MM.1S (cell line): Measurements from ENCODE around the gene TTL.
"Not testable (repeated sequence)": the region's sequence is repeated elsewhere in the genome, so short reads cannot be mapped to it uniquely, and the experiment has no call there.

Experiments
- DNase-seq: peaks from one replicate; pipeline ENCODE4 v3.0.0-alpha.2; 2015
- H2AFZ ChIP-seq: fragments of 300-600 bp; sonication (generic); 2 replicates; pipeline ENCODE4 v1.6.0; 2016; ENCODE audit warnings: antibody characterized with exemption, low read length
- H3F3A ChIP-seq: fragments of 300-600 bp; sonication (generic); 2 replicates; pipeline ENCODE4 v1.6.1; 2016; ENCODE audit warnings: mild to moderate bottlenecking, antibody characterized with exemption, low read length, moderate library complexity, mixed read lengths; ENCODE audit not compliant: insufficient read depth
- H3K27ac ChIP-seq: fragments of 300-600 bp; sonication (generic); 2 replicates; pipeline ENCODE4 v1.5.1; 2016; ENCODE audit warnings: mild to moderate bottlenecking, low read length
- H3K27me3 ChIP-seq: fragments of 300-600 bp; sonication (generic); replicated peaks from 2 replicates; pipeline ENCODE4 v1.6.0; 2016; ENCODE audit warnings: low read length; ENCODE audit not compliant: insufficient read depth
- H3K36me3 ChIP-seq: fragments of 300-600 bp; sonication (generic); replicated peaks from 2 replicates; pipeline ENCODE4 v1.6.1; 2016; ENCODE audit warnings: mild to moderate bottlenecking, low read length, mixed read lengths; ENCODE audit not compliant: insufficient read depth
- H3K4me1 ChIP-seq: fragments of 300-600 bp; sonication (generic); 2 replicates; pipeline ENCODE4 v1.6.1; 2016; ENCODE audit warnings: low read length, mixed read lengths
- H3K4me2 ChIP-seq: fragments of 300-600 bp; sonication (generic); 2 replicates; pipeline ENCODE4 v1.6.0; 2016; ENCODE audit warnings: low read depth, low read length
- H3K4me3 ChIP-seq: fragments of 300-600 bp; sonication (generic); 2 replicates; pipeline ENCODE4 v1.5.1; 2016; ENCODE audit warnings: low read length, mixed read lengths
- H3K79me2 ChIP-seq: fragments of 300-600 bp; sonication (generic); 2 replicates; pipeline ENCODE4 v1.6.1; 2016; ENCODE audit warnings: mixed run types, low read length, mixed read lengths
- H3K9ac ChIP-seq: fragments of 300-600 bp; sonication (generic); 2 replicates; pipeline ENCODE4 v1.6.1; 2016; ENCODE audit warnings: low read length, mixed read lengths
- H3K9me2 ChIP-seq: fragments of 300-600 bp; sonication (generic); replicated peaks from 2 replicates; pipeline ENCODE4 v1.6.1; 2016; ENCODE audit warnings: mild to moderate bottlenecking, low read length, mixed read lengths; ENCODE audit not compliant: insufficient read depth
- H3K9me3 ChIP-seq: fragments of 300-600 bp; sonication (generic); replicated peaks from 2 replicates; pipeline ENCODE4 v1.6.1; 2016; ENCODE audit warnings: mild to moderate bottlenecking, low read length, mixed read lengths; ENCODE audit not compliant: insufficient read depth
- H4K20me1 ChIP-seq: fragments of 300-600 bp; sonication (generic); 2 replicates; pipeline ENCODE4 v1.6.1; 2016; ENCODE audit warnings: mild to moderate bottlenecking, low read length, moderate library complexity, mixed read lengths; ENCODE audit not compliant: insufficient read depth
- EZH2 ChIP-seq: fragments of 300-600 bp; sonication (generic); optimal IDR thresholded peaks from 2 replicates; pipeline ENCODE3; 2017; ENCODE audit warnings: low read depth, mild to moderate bottlenecking, antibody characterized with exemption, low read length, mixed read lengths
- EZH2phosphoT487 ChIP-seq: fragments of 300-600 bp; sonication (generic); IDR thresholded peaks from 2 replicates; pipeline ENCODE4 v1.6.1; 2018; ENCODE audit warnings: antibody characterized with exemption, low read length
- TF ChIP-seq, protein P1 (sequence below): fragments of 300-600 bp; sonication (generic); IDR thresholded peaks from 2 replicates; pipeline ENCODE4 v1.5.1; 2016; ENCODE audit warnings: antibody characterized with exemption, low read length, mixed read lengths

TTL gene

DNA sequence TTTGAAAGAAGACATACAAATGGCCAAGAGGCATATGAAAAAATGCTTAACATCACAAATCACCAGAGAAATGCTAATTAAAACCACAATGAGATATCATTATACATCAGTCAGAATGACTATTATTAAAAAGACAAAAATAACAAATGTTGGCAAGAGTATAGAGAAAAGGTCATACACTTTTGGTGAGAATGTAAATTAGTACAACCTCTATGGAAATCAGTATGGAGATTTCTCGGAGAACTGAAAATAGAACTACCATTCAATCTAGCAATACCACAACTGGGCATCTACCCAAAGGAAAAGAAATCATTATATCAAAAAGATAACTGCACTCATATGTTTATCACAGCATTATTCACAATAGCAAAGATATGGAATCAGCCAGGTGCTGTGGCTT lies 37.7 kb upstream of the TTL start:
- not testable (repeated sequence) for H3K4me2 ChIP-seq, H2AFZ ChIP-seq, H3K4me1 ChIP-seq, H3K36me3 ChIP-seq, H3K4me3 ChIP-seq, H3K9ac ChIP-seq, H3K27me3 ChIP-seq, H3F3A ChIP-seq, H3K9me3 ChIP-seq, DNase-seq, H3K9me2 ChIP-seq, H3K27ac ChIP-seq, H3K79me2 ChIP-seq, H4K20me1 ChIP-seq

- Histone ChIP-seq H3F3A (no peaks in the 10 kb centered on the region), H3K9ac (no peak overlapping the region), H3K4me2 (no peak overlapping the region), H3K79me2 (no peaks in the 10 kb centered on the region), H3K27ac (no peak overlapping the region), H2AFZ (no peak overlapping the region), H3K9me3 (no peaks in the 10 kb centered on the region), H4K20me1 (no peaks in the 10 kb centered on the region), H3K4me3 (no peak overlapping the region), H3K36me3 (no peaks in the 10 kb centered on the region), H3K4me1 (no peaks in the 10 kb centered on the region), H3K9me2 (no peaks in the 10 kb centered on the region), H3K27me3 (no peaks in the 10 kb centered on the region)
- no peak for DNase-seq
- TF ChIP-seq EZH2 (no peak), EZH2phosphoT487 (no peak)
- TF ChIP-seq, protein P1, sequence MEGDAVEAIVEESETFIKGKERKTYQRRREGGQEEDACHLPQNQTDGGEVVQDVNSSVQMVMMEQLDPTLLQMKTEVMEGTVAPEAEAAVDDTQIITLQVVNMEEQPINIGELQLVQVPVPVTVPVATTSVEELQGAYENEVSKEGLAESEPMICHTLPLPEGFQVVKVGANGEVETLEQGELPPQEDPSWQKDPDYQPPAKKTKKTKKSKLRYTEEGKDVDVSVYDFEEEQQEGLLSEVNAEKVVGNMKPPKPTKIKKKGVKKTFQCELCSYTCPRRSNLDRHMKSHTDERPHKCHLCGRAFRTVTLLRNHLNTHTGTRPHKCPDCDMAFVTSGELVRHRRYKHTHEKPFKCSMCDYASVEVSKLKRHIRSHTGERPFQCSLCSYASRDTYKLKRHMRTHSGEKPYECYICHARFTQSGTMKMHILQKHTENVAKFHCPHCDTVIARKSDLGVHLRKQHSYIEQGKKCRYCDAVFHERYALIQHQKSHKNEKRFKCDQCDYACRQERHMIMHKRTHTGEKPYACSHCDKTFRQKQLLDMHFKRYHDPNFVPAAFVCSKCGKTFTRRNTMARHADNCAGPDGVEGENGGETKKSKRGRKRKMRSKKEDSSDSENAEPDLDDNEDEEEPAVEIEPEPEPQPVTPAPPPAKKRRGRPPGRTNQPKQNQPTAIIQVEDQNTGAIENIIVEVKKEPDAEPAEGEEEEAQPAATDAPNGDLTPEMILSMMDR: no peak
Measured at GRCh38 chr2:112449854-112450253, 32.1 kb upstream of the TTL start.

- TF ChIP-seq EZH2: no peak
- TF ChIP-seq, protein P1: no peak
- H3K4me1 ChIP-seq: no peaks in the 10 kb centered on the region
- H3K27ac ChIP-seq: no peak overlapping the region
- no peaks in the 10 kb centered on the region for H3K9me2 ChIP-seq
- H3K9ac ChIP-seq: no peak overlapping the region
- no peak for DNase-seq
- no peak overlapping the region for H3K4me2 ChIP-seq
- H4K20me1 ChIP-seq: no peaks in the 10 kb centered on the region
- H3K27me3 ChIP-seq: no peaks in the 10 kb centered on the region
- H3F3A ChIP-seq: no peaks in the 10 kb centered on the region
- no peaks in the 10 kb centered on the region for H3K36me3 ChIP-seq
- no peak overlapping the region for H3K4me3 ChIP-seq
- no peak overlapping the region for H2AFZ ChIP-seq
- no peaks in the 10 kb centered on the region for H3K9me3 ChIP-seq
- no peaks in the 10 kb centered on the region for H3K79me2 ChIP-seq
Measured at GRCh38 chr2:112451317-112451716, 30.6 kb upstream of the TTL start.

- Histone ChIP-seq H3K27ac (no peak overlapping the region), H3K4me3 (no peak overlapping the region), H4K20me1 (no peaks in the 10 kb centered on the region), H3K4me1 (no peaks in the 10 kb centered on the region), H3K9ac (no peak overlapping the region), H3K9me3 (no peaks in the 10 kb centered on the region), H3K9me2 (no peaks in the 10 kb centered on the region), H3F3A (no peaks in the 10 kb centered on the region), H3K27me3 (no peaks in the 10 kb centered on the region), H3K79me2 (no peaks in the 10 kb centered on the region), H2AFZ (no peak overlapping the region), H3K4me2 (no peak overlapping the region), H3K36me3 (no peaks in the 10 kb centered on the region)
- no peak for TF ChIP-seq EZH2
- TF ChIP-seq, protein P1: no peak
- TF ChIP-seq EZH2phosphoT487: no peak
- DNase-seq: no peak
Measured at GRCh38 chr2:112454586-112454985, 27.4 kb upstream of the TTL start.
